Neural progenitor cell (in vitro differentiated cells): ENCODE results near the gene CDC42. TPM values are rescaled to one million over a fixed set of nuclear protein-coding genes. Genes with fewer than 3 reads are reported as not detected.

Experiments
- DNase-seq: peaks from one replicate; pipeline ENCODE4 v3.0.0-alpha.2; 2016; ENCODE audit warnings: low spot score
- H2AFZ ChIP-seq: fragments of 200-600 bp; sonication (generic); replicated peaks from 2 replicates; pipeline ENCODE4 v1.6.1; 2016; ENCODE audit warnings: antibody characterized with exemption
- H3F3A ChIP-seq: fragments of 200-600 bp; sonication (generic); 2 replicates; pipeline ENCODE4 v1.6.1; 2016; ENCODE audit warnings: antibody characterized with exemption, low read depth
- H3K27ac ChIP-seq: fragments of 200-600 bp; sonication (generic); 2 replicates; pipeline ENCODE4 v1.5.1; 2016; ENCODE audit warnings: mild to moderate bottlenecking
- H3K27me3 ChIP-seq: fragments of 200-600 bp; sonication (generic); 2 replicates; pipeline ENCODE4 v1.6.1; 2016; ENCODE audit warnings: mild to moderate bottlenecking, moderate library complexity
- H3K36me3 ChIP-seq: fragments of 200-600 bp; sonication (generic); 2 replicates; pipeline ENCODE4 v1.5.1; 2016
- H3K4me1 ChIP-seq: fragments of 200-600 bp; sonication (generic); 2 replicates; pipeline ENCODE4 v1.6.1; 2016; ENCODE audit warnings: mixed run types
- H3K4me2 ChIP-seq: fragments of 200-600 bp; sonication (generic); 2 replicates; pipeline ENCODE4 v1.6.1; 2016
- H3K4me3 ChIP-seq: fragments of 200-600 bp; sonication (generic); 2 replicates; pipeline ENCODE4 v1.5.1; 2016
- H3K79me2 ChIP-seq: fragments of 200-600 bp; sonication (generic); 2 replicates; pipeline ENCODE4 v1.6.1; 2016; ENCODE audit warnings: low read depth
- H3K9ac ChIP-seq: fragments of 200-600 bp; sonication (generic); 2 replicates; pipeline ENCODE4 v1.6.1; 2016
- H3K9me3 ChIP-seq: fragments of 200-600 bp; sonication (generic); 2 replicates; pipeline ENCODE4 v1.5.1; 2016; ENCODE audit warnings: low read depth
- H4K20me1 ChIP-seq: fragments of 200-600 bp; sonication (generic); 2 replicates; pipeline ENCODE4 v1.6.1; 2016; ENCODE audit warnings: low read depth
- H3K27ac Mint-ChIP-seq: 3 replicates; pipeline ENCODE4 v1.8.0; 2021; ENCODE audit warnings: mixed read lengths
- H3K27me3 Mint-ChIP-seq: 2 replicates; pipeline ENCODE4 v1.8.0; 2022; ENCODE audit warnings: low read depth, mild to moderate bottlenecking, inconsistent platforms, moderate library complexity, mixed read lengths; ENCODE audit not compliant: insufficient read depth
- H3K36me3 Mint-ChIP-seq: 3 replicates; pipeline ENCODE4 v1.8.0; 2021; ENCODE audit warnings: mixed read lengths
- H3K4me1 Mint-ChIP-seq: 3 replicates; pipeline ENCODE4 v1.8.0; 2021; ENCODE audit warnings: mixed read lengths
- H3K4me3 Mint-ChIP-seq: 3 replicates; pipeline ENCODE4 v1.8.0; 2021; ENCODE audit warnings: mild to moderate bottlenecking, moderate library complexity, mixed read lengths
- H3K9me3 Mint-ChIP-seq: 3 replicates; pipeline ENCODE4 v1.8.0; 2020; ENCODE audit warnings: mixed read lengths
- EZH2 ChIP-seq: fragments of 200-600 bp; sonication (generic); IDR thresholded peaks from 2 replicates; pipeline ENCODE4 v1.6.1; 2017; ENCODE audit warnings: antibody characterized with exemption, mild to moderate bottlenecking, moderate library complexity
- EZH2phosphoT487 ChIP-seq: fragments of 200-600 bp; sonication (generic); IDR thresholded peaks from 2 replicates; pipeline ENCODE4 v1.6.1; 2017; ENCODE audit warnings: antibody characterized with exemption
- total RNA-seq: library from RNA; depleted of rRNA; stranded (reverse); fragments of >200 nt; gene quantifications from 2 replicates; pipeline ENCODE4 v1.2.3, GENCODE V29; 2015; ENCODE audit warnings: low replicate concordance
- TF ChIP-seq, protein P1 (sequence below): fragments of 200-600 bp; sonication (generic); IDR thresholded peaks from 2 replicates; pipeline ENCODE4 v1.5.1; 2017; ENCODE audit warnings: antibody characterized with exemption, mild to moderate bottlenecking

The CDC42 gene
- total RNA-seq, 1 donor from 2014 or later = 348 TPM

DNA sequence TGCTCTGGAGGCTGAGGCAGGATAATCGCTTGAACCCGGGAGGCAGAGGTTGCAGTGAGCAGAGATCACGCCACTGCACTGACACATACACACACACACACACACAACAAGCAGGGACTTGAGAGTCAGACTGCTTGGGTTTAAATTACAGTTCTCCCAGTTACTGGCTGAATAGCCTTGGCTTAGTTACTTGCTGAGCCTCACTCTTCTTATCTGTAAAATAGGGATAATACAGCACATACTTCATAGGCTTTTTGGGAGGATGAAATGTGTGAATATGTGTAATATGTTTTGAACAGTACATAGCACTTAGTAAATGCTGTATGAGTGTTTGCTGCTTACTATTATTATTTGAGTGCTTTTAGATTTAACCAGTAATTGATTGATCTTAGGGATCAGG, 23.8 kb downstream of the CDC42 start:
- H3K27ac ChIP-seq = no peak overlapping the region
- Mint-ChIP-seq H3K27me3 (no peaks in the 10 kb centered on the region), H3K36me3 (peaks cover 19% of the 10 kb centered on the region), H3K4me3 (no peak overlapping the region), H3K4me1 (peaks cover 23% of the 10 kb centered on the region), H3K9me3 (no peaks in the 10 kb centered on the region), H3K27ac (no peak overlapping the region)
- no peaks in the 10 kb centered on the region for H3K9me3 ChIP-seq
- H3K27me3 ChIP-seq = no peaks in the 10 kb centered on the region
- peaks cover 96% of the 10 kb centered on the region for H4K20me1 ChIP-seq
- H3K4me2 ChIP-seq = no peak overlapping the region
- H3F3A ChIP-seq = peaks cover 9% of the 10 kb centered on the region
- DNase-seq = no peak
- H3K79me2 ChIP-seq = peaks cover 97% of the 10 kb centered on the region
- no peaks in the 10 kb centered on the region for H3K36me3 ChIP-seq
- no peak for TF ChIP-seq EZH2phosphoT487
- TF ChIP-seq, protein P1, sequence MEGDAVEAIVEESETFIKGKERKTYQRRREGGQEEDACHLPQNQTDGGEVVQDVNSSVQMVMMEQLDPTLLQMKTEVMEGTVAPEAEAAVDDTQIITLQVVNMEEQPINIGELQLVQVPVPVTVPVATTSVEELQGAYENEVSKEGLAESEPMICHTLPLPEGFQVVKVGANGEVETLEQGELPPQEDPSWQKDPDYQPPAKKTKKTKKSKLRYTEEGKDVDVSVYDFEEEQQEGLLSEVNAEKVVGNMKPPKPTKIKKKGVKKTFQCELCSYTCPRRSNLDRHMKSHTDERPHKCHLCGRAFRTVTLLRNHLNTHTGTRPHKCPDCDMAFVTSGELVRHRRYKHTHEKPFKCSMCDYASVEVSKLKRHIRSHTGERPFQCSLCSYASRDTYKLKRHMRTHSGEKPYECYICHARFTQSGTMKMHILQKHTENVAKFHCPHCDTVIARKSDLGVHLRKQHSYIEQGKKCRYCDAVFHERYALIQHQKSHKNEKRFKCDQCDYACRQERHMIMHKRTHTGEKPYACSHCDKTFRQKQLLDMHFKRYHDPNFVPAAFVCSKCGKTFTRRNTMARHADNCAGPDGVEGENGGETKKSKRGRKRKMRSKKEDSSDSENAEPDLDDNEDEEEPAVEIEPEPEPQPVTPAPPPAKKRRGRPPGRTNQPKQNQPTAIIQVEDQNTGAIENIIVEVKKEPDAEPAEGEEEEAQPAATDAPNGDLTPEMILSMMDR = no peak
- H3K4me1 ChIP-seq = peaks cover 12% of the 10 kb centered on the region
- H3K4me3 ChIP-seq = no peak overlapping the region
- H3K9ac ChIP-seq = no peak overlapping the region
- H2AFZ ChIP-seq = no peak overlapping the region

DNA sequence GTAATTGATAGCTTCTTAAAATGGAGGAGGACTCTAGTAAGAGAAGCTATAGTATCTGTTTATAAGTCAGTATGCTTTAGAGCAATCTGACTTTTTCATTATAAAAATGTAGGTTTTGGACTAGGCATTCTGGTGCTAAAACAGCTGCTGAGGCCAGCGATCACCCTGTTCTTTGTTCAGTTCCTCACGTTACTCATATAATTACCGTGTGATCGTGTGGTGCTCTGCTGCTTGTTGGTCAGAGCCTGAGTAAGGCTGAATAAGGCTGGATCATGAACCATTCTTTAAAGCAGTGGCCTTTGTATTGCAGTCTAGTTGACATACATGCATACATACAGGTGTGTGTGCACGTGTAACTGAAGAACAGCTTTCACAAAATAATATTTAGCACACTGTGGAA, 25.2 kb downstream of the CDC42 start:
- Mint-ChIP-seq H3K9me3 (no peaks in the 10 kb centered on the region), H3K4me1 (peaks cover 23% of the 10 kb centered on the region), H3K27ac (no peak overlapping the region), H3K27me3 (no peaks in the 10 kb centered on the region), H3K36me3 (peaks cover 22% of the 10 kb centered on the region), H3K4me3 (no peak overlapping the region)
- peaks cover 96% of the 10 kb centered on the region for H3K79me2 ChIP-seq
- H3K9me3 ChIP-seq = no peaks in the 10 kb centered on the region
- TF ChIP-seq EZH2 = no peak
- TF ChIP-seq, protein P1 = no peak
- TF ChIP-seq EZH2phosphoT487 = no peak
- H3K27ac ChIP-seq = no peak overlapping the region
- no peak overlapping the region for H3K9ac ChIP-seq
- H3K27me3 ChIP-seq = no peaks in the 10 kb centered on the region
- peaks cover 9% of the 10 kb centered on the region for H3F3A ChIP-seq
- no peak overlapping the region for H3K4me3 ChIP-seq
- no peak overlapping the region for H3K4me2 ChIP-seq
- peaks cover 5% of the 10 kb centered on the region for H3K36me3 ChIP-seq
- no peak overlapping the region for H2AFZ ChIP-seq
- H4K20me1 ChIP-seq = peaks cover 95% of the 10 kb centered on the region
- H3K4me1 ChIP-seq = peaks cover 12% of the 10 kb centered on the region
- DNase-seq = no peak

DNA sequence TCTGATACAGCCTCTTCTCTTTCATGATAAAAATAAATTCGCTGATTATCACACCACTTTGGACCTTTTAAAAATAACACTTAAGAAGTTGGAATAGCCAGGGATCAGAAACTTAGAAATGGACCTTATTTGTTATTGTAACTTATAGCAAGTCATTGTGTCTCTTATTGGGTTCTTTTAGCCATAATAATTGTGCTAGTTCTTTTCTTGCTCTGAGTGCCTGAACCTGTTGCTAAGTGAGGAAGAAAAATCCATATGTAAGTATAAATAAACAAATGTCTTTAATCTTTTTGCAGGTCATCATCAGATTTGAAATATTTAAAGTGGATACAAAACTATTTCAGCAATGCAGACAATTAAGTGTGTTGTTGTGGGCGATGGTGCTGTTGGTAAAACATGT, 25.6 kb downstream of the CDC42 start:
- H4K20me1 ChIP-seq = peaks cover 94% of the 10 kb centered on the region
- peaks cover 93% of the 10 kb centered on the region for H3K79me2 ChIP-seq
- peaks cover 23% of the 10 kb centered on the region for H3K4me1 Mint-ChIP-seq

More for the DNA sequence above, 25.6 kb downstream of the CDC42 start:
- Histone ChIP-seq H3K4me1 (peaks cover 12% of the 10 kb centered on the region), H3K27ac (no peak overlapping the region), H3K9me3 (no peaks in the 10 kb centered on the region), H3K4me2 (no peak overlapping the region), H3K9ac (no peak overlapping the region), H3K36me3 (peaks cover 5% of the 10 kb centered on the region), H3K27me3 (no peaks in the 10 kb centered on the region), H3F3A (peaks cover 9% of the 10 kb centered on the region), H2AFZ (no peak overlapping the region), H3K4me3 (no peak overlapping the region)
- H3K27ac Mint-ChIP-seq = no peak overlapping the region
- no peak overlapping the region for H3K4me3 Mint-ChIP-seq
- H3K9me3 Mint-ChIP-seq = no peaks in the 10 kb centered on the region
- no peak for DNase-seq
- peaks cover 22% of the 10 kb centered on the region for H3K36me3 Mint-ChIP-seq
- no peaks in the 10 kb centered on the region for H3K27me3 Mint-ChIP-seq
- TF ChIP-seq EZH2phosphoT487 (no peak), EZH2 (no peak)
- TF ChIP-seq, protein P1 = no peak
